C4-2B (cell line): ENCODE results near the gene PARD3B.

ENCODE experiments used
- H3K27ac ChIP-seq: fragments of 450-650 bp; 2 replicates; pipeline ENCODE4 v1.5.1; 2017
- ZFX ChIP-seq: fragments of 450-650 bp; IDR thresholded peaks from 2 replicates; pipeline ENCODE4 v1.6.1; 2017
- TF ChIP-seq, protein P1 (sequence below): fragments of 450-650 bp; conservative IDR thresholded peaks from 2 replicates; pipeline ENCODE4 v1.5.1; 2017; ENCODE audit warnings: mild to moderate bottlenecking

The PARD3B gene

GRCh38 chr2:204613635-204614034 is 68.4 kb downstream of the PARD3B start:
- H3K27ac ChIP-seq, result no peak overlapping the region
- TF ChIP-seq ZFX, result no peak
- TF ChIP-seq, protein P1, sequence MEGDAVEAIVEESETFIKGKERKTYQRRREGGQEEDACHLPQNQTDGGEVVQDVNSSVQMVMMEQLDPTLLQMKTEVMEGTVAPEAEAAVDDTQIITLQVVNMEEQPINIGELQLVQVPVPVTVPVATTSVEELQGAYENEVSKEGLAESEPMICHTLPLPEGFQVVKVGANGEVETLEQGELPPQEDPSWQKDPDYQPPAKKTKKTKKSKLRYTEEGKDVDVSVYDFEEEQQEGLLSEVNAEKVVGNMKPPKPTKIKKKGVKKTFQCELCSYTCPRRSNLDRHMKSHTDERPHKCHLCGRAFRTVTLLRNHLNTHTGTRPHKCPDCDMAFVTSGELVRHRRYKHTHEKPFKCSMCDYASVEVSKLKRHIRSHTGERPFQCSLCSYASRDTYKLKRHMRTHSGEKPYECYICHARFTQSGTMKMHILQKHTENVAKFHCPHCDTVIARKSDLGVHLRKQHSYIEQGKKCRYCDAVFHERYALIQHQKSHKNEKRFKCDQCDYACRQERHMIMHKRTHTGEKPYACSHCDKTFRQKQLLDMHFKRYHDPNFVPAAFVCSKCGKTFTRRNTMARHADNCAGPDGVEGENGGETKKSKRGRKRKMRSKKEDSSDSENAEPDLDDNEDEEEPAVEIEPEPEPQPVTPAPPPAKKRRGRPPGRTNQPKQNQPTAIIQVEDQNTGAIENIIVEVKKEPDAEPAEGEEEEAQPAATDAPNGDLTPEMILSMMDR, result no peak

DNA sequence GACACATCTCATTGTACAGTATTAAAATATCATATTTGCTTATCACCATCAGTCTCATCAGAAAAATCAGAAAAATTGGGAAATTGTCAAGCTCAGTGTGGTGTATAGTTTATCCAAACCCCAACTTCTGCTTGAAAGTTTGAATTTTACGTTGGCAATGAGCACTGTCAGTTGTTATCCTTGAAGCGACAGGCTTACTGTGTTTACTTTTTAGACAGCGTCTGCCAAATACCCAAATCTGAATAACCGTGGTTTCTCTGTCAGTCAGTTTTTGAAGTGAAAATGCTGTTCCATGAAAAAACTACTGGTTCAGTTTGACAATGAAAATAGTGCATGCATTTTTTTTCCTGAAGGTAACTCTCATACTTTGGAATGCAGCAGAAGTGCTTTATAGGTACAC is 70.2 kb downstream of the PARD3B start:
- TF ChIP-seq, protein P1, result no peak
- no peak for TF ChIP-seq ZFX

DNA sequence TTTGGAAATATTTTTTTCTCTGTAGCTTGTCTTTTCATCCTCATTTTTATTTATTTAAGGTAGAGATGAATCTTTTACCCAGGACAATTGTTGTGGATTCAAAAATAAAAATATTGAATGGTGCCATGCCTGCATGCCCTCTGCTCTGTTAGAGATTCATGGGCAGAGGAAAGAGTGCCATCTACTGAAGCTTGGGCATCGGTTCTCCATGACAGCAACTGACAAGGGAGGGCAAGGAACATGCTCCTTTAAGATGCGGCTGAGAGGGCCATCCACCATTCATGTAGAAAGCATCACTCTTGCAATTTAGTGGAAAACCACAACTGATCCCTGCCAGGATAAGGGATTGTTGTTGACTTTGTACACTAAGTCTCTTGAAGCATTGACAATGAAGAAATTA is 79.9 kb downstream of the PARD3B start:
- H3K27ac ChIP-seq, result no peak overlapping the region
- TF ChIP-seq ZFX, result no peak
- TF ChIP-seq, protein P1, result peak; percentile 39

More for the DNA sequence above, 70.2 kb downstream of the PARD3B start:
- H3K27ac ChIP-seq, result no peak overlapping the region

DNA sequence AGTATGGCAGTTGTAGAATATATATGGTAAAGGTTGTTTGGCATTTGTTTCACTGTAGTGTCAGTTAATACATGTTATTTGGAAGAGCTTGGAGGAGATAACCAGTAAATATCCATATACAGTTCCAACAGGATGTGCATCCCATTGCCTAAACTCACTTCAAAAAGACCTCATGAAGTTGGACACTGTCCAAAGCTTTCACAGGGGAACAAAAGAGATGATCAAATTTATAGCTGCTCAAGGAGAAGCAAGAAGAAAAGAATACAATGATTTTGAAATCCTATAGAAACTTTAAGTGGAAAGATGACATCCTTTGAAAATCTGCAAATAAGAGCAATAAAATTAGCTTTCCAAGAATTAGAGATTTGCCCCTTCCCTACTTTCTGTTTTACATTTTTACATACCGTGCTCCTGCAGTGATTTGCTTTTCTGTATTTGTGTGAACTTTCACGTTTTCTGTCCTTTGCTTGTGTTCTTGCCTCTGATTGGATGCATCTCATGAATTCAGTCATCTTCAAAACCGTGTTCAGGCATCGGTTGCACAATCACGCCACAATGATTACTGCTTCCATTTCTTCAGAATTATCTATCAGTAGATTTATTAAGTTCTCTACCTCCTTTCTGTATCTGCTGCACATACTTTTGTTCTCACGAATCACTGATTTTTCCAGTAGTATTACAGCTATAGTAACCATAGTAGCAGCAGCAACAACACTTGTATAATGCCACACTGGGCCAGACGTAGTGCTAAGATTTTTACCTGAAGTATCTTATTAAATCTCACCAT is 83.8 kb downstream of the PARD3B start:
- H3K27ac ChIP-seq, result no peak overlapping the region
- TF ChIP-seq ZFX, result no peak
- TF ChIP-seq, protein P1, result no peak

- TF ChIP-seq, protein P1, result no peak
- no peak for TF ChIP-seq ZFX
- no peak overlapping the region for H3K27ac ChIP-seq
Measured at GRCh38 chr2:204632410-204632809, 87.1 kb downstream of the PARD3B start.

DNA sequence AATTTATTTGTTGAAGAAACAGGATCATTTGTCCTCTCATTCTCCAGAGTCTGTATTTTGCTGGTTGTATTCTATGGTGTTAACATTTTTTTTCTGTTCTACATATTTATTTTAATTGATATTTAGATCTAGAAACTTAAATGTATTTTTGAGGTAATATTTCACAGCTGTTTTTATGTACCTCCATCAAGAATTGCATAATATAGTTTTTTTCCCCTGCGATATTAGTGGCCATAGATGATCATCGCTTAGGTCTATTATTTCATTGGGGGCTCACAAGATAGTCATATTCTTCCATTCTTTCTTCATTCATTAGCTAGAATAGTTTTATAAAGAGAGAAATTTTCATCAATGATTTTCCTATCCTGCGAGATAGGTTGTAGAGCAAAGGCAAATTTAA is 89.3 kb downstream of the PARD3B start:
- TF ChIP-seq, protein P1, result no peak
- TF ChIP-seq ZFX, result no peak
- H3K27ac ChIP-seq, result no peak overlapping the region

DNA sequence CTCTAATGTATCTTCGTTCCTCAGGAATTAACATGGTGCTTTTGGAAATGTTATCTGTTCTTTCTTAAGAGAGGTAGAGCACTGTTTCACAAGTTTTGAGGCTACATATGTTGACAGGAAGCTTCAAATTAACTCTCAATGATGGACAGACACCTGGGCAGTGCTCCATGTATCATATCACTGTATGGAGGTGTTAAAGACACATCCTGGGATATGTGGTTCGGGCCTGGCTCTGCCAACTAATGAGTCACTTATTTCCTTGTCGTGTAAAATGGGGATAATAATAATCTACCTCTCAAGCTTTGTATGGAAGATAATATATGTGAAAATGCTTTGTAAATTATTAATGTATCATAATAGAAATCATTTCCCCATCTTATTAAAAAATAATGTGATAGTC is 90.2 kb downstream of the PARD3B start:
- H3K27ac ChIP-seq, result no peak overlapping the region
- TF ChIP-seq ZFX, result no peak
- TF ChIP-seq, protein P1, result no peak
